GM19467 (cell line): ENCODE measurements around the gene RNF8.
"Not testable (repeated sequence)": the region's sequence is repeated elsewhere in the genome, so short reads cannot be mapped to it uniquely, and the experiment has no call there.

ENCODE experiments used
- ATAC-seq: cut with Tn5 transposase; IDR thresholded peaks from one replicate; pipeline ENCODE4 v1.9.1; 2021; ENCODE audit warnings: mild to moderate bottlenecking, moderate library complexity; ENCODE audit not compliant: unreplicated experiment

RNF8 gene

DNA sequence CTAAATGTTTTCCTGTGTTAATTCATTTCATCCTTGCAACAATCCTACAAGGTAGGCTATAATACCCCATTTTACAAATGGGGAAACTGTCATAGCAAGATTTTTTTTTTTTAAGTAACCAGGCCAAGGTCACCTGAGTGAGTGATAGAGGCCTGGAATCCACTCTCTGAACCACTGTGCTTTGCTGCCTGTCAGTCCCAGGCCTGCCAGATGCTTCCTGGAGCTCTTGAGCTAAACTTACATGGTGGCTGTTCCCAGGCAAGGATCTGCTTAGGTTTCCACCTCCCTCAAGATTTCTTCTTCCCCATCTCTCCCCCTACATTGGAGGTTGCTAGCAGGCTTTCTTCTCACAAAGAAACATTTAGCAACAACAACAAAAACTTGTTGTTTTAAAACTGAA lies 32.7 kb upstream of the RNF8 start:
- ATAC-seq, result no peak

DNA sequence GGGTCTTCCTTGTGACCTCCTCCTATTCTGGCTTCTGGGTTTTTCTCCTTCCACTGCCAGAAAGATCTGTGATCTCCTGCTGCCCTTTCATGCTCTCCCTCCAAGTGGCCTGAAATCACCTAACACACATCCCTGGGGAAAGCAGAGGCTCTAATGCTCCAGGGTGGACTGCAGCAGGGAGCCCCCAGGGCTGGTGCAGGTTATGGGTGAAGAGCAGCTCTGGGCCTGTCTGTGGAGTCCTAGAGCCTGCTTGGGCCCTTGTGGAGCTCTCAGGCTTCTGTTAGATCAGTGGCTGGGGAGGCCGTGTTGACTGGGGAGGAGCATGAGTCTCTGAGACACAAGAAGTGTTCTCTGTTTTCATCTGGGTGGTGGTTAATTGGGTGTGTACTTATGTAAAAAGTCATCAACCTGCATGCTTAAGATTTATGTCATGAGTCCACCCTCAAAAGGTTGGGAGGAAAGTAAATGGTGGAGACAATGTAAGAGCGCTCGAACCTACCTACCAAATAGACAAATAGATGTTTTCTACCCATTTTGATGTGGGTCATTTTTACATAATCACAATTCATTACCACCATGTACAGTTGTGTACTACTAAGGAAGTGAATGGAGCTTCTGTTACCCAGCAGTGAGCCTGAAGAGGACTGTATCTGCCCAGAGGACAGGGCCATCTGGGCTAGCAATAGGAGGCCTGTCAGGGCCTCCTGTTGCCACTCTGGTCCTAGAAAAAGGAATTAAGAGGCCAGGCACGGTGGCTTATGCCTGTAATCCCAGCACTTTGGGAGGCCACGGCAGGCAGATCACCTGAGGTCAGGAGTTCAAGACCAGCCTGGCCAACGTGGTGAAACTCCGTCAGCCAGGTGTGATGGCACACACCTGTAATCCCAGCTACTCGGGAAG lies 32.0 kb upstream of the RNF8 start:
- ATAC-seq, result no peak

DNA sequence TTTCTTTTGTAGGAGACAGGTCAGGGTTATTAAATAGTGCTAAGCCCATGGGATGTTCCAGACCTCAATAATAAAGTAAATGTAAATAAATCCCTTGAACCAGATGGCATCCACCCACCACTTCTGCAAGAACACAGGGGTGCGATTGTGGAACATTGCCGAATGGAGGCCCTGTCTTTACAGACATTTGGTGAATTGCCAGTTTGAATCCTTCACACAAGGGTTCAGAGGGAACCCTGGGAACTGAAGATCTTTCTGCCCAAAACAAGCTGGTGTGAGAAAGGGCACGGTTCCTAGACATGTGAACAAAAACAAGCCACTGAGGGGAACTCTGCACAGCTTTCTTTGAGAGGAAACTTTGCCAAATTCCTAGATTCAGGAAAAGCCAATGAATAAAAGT lies 30.2 kb upstream of the RNF8 start:
- ATAC-seq, result no peak

DNA sequence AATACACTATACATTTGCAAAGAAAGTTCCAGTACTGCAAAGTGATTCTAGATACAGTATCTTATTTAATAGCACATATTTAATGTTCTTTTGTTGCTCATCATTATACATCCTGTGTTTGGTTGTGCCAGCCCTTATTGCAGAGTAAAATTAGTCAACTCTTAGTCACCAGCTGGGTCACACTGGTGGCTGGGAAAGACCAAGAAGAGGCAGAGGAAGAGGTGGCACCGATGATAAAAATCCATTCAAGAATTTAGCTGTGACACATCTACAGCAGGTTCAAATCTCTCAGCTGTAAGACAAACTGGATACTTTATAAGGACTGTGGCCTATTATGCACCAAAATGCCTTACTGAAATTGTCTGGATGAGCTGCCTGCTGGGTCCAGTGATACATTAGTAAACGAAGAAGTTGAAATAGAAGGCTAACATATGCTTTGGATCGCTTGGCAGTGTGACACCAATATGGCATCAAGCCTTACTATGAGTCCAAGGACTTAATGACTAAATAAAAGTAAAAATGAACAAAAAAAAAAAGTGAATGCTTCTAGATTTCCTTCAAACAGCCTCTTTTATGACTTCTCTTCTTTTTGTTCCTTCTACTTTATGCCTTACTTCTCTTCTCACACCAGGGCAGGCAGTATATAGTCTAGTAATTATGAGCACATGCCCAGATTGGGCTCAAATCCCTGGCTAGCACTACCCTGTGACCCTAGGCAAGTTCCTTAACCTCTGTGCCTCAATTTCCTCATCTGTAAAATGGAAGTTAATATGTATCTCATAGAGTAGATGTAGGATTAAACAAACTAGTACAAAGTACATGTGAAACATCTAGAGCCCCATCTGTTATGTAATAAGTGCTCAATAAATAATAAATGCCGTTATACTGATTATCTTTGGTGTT lies 29.4 kb upstream of the RNF8 start:
- no peak for ATAC-seq

DNA sequence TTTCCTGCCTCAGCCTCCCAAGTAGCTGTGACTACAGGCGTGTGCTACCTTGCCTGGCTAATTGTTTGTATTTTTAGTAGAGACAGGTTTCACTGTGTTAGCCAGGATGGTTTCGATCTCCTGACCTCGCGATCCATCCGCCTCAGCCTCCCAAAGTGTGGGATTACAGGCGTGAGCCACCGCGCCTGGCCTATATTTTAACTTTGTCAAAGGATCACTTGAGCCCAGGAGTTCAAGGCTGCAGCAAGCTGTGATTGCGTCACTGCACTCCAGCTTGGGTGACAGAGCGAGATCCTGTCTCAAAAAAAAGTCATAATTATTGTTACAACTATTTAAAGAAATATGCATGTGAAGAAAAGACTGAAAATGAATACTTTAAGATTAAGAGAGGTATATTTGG lies 23.4 kb upstream of the RNF8 start:
- not testable (repeated sequence) for ATAC-seq

DNA sequence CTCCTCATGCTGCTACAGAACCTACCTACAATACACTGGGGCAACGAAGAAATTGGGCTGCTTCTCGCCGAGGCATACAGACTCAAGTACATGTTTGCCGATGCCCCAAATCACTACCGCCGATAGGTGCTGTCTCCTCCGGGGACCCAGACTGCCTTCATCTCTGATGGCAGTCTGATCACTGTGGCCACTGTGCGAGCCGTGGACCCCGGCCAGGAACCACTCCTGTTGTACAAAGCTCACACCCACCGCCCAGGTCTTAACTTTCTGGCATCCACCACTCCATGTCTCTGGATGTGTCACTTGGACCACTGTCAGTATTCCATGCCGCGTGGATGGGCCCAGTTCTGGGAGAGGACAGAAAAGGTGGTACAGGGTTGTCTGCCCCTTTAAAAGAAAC lies 22.7 kb upstream of the RNF8 start:
- no peak for ATAC-seq

DNA sequence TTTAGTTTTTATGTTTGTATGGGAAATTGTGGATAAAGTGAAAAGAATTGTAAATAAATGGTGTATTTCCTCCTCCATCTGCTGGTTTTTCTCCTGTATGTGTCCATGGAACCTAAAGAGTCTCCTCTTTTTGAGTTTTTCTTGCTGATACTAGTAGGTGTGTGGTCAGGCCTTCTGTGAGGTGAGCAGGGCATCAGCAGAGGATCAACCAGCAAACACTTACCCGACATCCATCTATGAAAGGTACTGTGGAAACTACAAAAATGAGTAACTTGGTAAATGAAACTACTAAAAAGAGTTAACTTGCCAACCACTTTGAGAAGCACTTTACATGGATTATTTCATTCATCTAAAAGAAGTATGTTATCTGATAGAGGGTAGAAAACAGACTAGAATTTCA lies 20.9 kb upstream of the RNF8 start:
- no peak for ATAC-seq

DNA sequence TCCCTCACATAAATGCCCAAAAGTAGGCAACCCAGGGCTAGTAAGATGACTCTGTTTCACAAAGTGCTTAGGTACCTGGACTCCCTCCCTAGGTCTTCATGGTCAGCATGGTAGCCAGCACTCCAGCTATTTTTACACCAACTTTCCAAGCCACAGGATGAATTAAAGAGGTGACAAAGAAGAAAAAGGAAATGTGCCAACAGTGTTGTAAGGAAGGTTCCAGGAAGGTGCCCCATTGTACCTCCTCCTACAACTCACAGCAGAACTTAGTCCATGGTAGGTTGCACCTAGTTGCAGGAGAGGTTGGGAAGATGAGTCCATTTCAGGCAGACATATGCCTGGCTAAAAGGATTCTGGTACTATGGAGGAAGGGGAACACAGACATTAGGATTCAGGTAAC lies 19.7 kb upstream of the RNF8 start:
- ATAC-seq, result no peak

DNA sequence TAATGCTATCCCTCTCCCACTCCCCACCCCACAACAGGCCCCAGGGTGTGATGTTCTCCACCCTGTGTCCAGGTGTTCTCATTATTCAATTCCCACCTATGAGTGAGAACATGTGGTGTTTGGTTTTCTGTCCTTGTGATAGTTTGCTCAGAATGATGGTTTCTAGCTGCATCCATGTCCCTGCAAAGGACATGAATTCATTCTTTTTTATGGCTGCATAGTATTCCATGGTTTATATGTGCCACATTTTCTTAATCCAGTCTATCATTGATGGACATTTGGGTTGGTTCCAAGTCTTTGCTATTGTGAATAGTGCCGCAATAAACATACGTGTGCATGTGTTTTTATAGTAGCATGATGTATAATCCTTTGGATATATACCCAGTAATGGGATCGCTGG lies 15.5 kb upstream of the RNF8 start:
- ATAC-seq, result not testable (repeated sequence)

DNA sequence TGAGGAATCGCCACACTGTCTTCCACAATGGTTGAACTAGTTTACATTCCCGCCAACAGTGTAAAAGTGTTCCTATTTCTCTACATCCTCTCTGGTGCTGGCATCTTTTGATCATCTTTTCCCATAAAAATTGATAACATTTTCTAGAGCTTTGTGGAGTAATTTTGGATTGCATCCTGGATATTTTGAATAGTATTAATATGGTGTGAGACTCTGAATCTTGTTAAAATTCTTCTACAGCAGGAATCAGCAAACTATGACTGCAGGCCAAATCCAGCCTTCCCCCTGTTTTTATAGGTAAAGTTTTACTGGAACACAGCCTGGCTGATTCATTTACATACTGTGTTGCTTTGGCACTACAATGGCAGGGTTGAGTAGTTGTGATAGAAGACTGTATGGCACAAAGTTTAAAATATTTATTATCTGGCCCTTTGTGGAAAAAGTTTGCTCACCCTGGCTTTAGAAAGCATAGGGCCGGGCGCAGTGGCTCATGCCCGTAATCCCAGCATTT lies 15.0 kb upstream of the RNF8 start:
- no peak for ATAC-seq

DNA sequence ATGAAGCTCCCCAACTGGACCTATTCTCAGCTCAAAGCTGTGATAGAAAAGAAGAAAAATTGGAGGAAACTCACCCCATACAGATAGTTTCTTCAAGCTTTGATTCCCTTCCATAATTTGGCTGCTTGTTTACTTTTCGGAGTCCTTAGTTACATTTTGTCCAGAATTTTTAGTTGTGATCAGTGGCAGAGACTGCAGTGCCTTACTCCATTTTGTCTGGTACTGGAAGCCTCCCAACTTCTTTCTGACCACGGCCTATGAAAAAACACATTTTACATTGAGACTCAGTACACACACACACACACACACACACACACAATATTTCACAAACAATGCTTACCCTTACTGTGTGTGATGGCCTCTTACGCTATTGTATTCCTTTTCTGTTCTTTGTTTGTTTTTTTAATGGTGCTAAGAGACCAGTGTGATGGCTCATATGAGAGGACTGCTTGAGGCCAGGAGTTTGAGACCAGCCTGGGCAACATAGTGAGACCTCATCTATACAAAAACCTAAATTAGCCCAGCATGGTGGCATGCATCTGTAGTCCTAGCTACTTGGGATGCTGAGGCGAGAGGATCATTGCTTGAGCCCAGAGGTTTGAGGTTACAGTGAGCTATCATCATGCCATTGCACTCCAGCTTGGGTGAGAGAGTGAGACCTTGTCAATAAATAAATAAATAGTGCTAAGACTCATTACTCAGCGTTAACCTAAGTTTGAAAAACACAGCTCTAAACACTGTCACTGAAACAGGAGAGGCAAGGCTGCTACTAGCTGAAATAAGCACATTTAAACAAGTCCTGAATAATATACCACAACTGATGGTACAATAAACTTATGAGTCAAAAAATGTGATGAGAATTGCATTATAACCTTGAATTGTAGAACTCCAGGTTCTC lies 13.8 kb upstream of the RNF8 start:
- no peak for ATAC-seq

DNA sequence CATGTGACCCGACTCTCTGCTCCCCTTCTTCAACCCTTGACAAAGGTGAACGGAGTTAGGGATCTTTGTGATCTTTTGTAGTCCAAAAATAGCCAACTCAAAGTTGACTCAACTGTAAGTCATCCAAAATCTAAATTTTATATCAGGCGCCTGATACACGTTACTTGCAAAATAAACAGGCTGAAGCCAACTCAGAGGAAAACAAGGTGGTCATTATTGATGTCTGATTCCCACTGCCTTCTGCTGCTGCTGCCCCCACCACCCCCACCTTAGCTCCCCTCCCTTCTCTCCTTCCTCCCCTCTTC lies 13.2 kb upstream of the RNF8 start:
- ATAC-seq, result no peak

DNA sequence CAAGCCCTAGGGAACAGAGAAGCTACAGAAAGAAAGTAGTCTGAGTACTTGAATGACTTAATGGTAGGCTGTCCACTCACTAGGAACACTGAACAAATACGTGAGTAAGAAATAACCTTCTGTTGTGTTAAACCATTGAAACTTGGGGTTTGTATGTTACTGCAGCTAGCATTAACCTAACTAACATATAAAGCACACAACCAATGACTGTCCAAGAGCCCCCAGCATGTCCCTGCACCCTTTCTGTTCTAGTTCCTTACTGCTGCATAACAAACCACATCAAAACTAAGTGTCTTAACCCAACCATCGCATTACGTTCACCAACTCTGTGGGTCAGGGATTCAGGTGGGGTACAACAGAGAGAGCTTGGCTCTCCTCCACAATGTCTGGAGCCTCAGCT lies 10.5 kb upstream of the RNF8 start:
- no peak for ATAC-seq

DNA sequence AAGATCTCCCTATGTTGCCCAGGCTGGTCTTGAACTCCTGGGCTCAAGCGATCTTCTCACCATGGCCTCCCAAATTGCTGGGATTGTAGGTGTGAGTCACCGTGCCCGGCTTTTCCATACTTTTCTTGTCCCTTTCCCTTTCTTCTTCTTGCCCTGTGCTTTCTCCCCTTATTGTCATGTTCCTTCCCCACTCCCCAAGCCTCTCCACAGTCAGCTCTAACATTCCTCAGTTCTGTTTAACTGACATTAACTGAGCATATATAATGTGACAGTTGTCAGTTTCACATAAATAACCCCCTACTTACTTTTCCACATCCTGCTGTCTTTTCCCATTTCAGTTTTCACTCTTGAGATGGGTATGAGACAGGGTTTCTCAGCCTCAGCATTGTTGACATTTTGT lies 9.5 kb upstream of the RNF8 start:
- no peak for ATAC-seq

DNA sequence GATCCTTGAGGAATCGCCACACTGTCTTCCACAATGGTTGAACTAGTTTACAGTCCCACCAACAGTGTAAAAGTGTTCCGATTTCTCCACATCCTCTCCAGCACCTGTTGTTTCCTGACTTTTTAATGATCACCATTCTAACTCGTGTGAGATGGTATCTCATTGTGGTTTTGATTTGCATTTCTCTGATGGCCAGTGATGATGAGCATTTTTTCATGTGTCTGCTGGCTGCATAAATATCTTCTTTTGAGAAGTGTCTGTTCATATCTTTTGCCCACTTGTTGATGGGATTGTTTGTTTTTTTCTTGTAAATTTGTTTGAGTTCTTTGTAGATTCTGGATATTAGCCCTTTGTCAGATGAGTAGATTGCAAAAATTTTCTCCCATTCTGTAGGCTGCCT lies 8.0 kb upstream of the RNF8 start:
- ATAC-seq, result not testable (repeated sequence)

DNA sequence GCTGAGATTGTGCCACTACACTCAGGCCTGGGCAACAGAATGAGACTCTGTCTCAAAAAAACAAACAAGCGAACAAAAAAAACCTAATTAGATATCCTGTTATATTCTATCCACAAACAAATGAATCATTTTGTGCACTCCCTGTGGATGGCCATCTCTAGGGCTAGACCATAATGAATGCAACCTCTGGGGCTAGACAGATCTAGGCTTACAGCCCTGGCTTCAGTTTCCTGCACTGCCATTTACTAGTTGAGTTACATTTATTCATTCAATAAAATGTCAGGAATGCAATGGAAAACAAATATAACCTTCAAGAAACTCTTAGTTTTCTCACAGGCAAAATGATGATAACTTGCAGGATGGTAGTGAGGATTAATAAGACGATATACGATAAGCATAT lies 6.6 kb upstream of the RNF8 start:
- no peak for ATAC-seq

DNA sequence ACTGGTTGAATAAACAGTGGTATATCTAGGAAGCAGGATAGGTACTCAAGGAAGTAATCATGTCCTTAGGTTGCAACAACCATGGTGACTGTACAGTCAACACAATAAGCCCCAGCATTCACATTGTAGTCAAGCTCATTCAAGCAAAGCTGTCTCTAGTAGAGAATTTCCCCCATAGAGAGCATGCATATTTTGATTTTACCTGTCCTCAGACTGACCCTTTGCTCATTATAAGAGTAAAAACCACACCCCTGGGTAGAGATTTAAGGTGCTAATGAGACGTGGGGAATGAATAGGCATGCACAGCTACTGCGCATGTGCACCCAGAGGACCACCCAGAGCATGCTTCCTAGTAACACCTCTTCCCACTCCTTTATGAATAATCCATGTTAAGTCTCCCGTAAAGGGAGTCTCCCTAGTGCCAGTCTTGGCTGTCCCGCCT lies 6.1 kb upstream of the RNF8 start:
- ATAC-seq, result no peak

DNA sequence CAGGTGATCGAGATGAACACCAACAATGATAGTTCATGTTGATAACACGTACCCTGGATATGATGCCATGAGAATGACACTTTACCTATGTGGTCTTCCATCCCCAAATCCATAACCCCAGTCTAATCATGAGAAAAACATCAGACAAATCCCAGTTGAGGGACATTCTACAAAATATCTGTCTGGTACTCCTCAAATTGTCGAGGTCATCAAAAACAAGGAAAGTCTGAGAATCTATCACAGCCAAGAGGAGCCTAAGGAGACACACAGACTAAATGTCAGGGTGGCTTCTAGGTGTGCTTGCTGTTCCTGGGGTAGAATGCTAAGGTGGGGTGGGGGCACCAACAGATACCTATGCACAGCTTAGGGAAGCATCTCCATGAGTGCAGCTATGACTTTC lies 2.8 kb upstream of the RNF8 start:
- no peak for ATAC-seq

DNA sequence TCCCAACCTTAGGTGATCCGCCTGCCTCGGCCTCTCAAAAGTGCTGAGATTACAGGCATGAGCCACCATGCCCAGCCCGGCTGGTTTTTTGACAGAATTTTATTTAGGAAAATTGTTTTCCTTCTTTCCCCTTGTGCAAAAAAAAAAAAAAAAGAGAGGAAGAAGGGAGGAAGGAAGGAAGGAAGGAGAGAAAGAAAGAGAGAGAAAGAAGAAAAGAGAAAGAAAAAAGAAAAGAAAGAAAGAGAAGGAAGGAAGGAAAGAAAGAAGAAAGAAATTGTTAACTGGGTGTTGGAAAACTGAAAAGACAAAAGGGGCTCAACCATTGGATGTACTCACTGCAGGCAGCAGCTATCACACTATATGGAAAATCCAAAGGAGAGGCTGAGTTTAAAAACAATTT lies 1.4 kb upstream of the RNF8 start:
- no peak for ATAC-seq

DNA sequence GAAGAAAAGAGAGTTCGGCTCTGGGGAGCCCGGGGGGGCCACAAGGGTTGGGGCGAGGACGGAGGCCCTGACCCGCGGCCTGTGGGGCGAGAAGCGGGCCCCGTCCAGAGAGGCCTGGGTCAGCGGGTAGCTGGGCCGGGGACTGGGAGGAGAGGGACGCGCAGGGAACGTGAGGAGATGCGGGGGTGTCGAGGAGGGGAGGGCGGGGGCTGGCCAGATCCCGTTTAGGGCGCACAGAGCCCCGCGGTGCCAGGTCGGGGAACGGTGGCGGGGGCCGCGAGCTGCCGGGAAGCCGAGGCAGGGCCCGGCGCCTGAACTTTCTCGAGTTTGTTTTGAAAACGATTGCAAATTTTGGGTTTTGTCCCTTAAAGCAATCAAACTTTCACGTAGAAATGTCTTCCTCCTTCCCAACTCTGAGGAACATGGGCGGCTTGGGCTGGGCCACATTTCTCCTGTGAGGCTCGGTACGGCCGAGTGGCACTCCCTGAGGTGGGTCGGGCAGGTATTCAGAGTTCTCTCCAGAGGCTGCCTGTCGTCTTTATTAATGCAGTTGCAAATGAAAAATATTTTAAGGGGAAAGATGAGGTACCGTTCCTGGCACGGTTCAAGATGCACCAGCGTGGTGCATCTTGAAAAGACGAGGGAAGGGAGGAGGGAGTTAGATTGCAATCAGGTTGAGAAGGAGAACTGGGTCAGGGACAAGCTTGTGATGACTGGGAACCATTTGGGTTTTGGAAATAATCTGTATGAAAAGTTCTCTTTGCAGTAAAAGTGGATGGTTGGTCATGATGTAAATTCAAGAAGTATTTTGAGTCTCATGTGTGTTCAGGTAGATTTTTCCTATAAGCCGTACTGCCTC lies 972 bp downstream of the RNF8 start:
- no peak for ATAC-seq
